Right lobe of liver (tissue), 6 donors: Measurements from ENCODE around the gene RBBP5. TPM values are rescaled to one million over a fixed set of nuclear protein-coding genes. Genes with fewer than 3 reads are reported as not detected.

Source experiments
- ATAC-seq, 4 donors: fragments of 200-7000 bp; cut with Tn5 transposase; one replicate each; pipeline ENCODE4 v1.9.1; 2020; ENCODE audit warnings: mild to moderate bottlenecking in 4 of 4, moderate library complexity in 4 of 4
- DNase-seq, 3 donors: peaks; one replicate each; pipeline ENCODE4 v3.0.0-alpha.2; 2020
- H3K27ac ChIP-seq, 3 donors: fragments of 200-600 bp; one replicate each; pipeline ENCODE4 v1.8.0; 2022
- H3K27me3 ChIP-seq, 2 donors: fragments of 200-600 bp; one replicate each; pipeline ENCODE4 v1.8.0; 2022
- H3K36me3 ChIP-seq, 4 donors: fragments of 200-600 bp; sonication (generic) in 1 of 4; one replicate each; pipeline versions ENCODE4 v1.5.1 to v1.8.0; 2017 to 2022; ENCODE audit warnings: control low read depth in 1 of 4
- H3K4me1 ChIP-seq, 4 donors: fragments of 200-600 bp; sonication (generic) in 1 of 4; one replicate each; pipeline versions ENCODE4 v1.5.1 to v1.8.0; 2017 to 2022; ENCODE audit warnings: control low read depth in 1 of 4
- H3K4me3 ChIP-seq, 3 donors: fragments of 200-600 bp; one replicate each; pipeline ENCODE4 v1.8.0; 2022
- H3K9me3 ChIP-seq, 4 donors: fragments of 200-600 bp; sonication (generic) in 1 of 4; one replicate each; pipeline versions ENCODE4 v1.5.1 to v1.8.0; 2017 to 2022; ENCODE audit warnings: control low read depth in 1 of 4
- POLR2A ChIP-seq: fragments of 450-650 bp; IDR thresholded peaks from one replicate; pipeline ENCODE4 v1.6.1; 2017; ENCODE audit warnings: antibody characterized with exemption, mild to moderate bottlenecking
- WGBS: methylation state at CpG from one replicate; pipeline ENCODE4 v1.1.6; 2018; ENCODE audit warnings: low coverage, low lambda C conversion rate; ENCODE audit not compliant: insufficient coverage; ENCODE audit errors: missing lambda C conversion rate; 5-methylcytosine and 5-hydroxymethylcytosine counted together
- intact Hi-C, 2 donors: fragments of 100-400 bp; cut with DNase I; formaldehyde crosslinking; loops; one replicate each; pipeline versions ENCODE4 v1.11.2 to v1.14.1; 2022
- total RNA-seq, 6 experiments: library from RNA; depleted of rRNA in 2 of 6; stranded (reverse); fragments of >200 nt in 2 of 6; fragmentation: NEBNext Ultra II Directional in 3 of 6; extraction: Animal tissue kit (Norgen Biotek cat#: 25700) in 3 of 6; gene quantifications; one replicate each; pipeline versions ENCODE4 v1.1.0 to v1.2.4, GENCODE V29; 2016 to 2023
- TF ChIP-seq, protein P1 (sequence below), 4 donors: fragments of 200-600 bp in 3 of 4; fragments of 450-650 bp in 1 of 4; IDR thresholded peaks; one replicate each; pipeline versions ENCODE4 v1.5.1 to v1.8.0; 2016 to 2022; ENCODE audit warnings: antibody characterized with exemption in 4 of 4, mild to moderate bottlenecking in 2 of 4
- donor health status: DM: no; HTN: yes; CAD: no.
- donor health status: DM: no; HTN: no; CAD: no.
- donor health status: DM: no; HTN: no; CAD: no.
- donor health status: DM: no; HTN: yes; CAD: no.
- donor health status: DM: no; HTN: yes; CAD: no.

The RBBP5 gene
- total RNA-seq, 6 experiments from 2014 or later = 8.7 to 12.3 (median 10.0) TPM

DNA sequence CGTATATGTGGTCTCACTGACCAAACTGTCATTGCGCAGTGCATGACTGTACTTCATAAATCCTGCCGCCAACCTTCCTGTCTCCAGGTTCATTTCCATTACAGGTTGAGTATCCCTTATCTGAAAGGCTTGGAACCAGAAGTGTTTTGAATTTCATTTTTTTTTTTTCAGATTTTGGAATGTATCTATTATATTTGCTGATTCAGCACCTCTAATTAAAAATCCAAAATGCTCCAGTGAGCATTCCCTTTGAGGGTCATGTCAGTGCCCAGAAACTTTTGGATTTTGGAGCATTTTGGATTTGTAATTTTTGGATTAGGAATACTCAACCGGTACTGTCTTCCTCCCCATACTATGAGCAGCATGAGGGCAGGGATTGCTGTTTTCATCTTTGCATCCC, 30.7 kb upstream of the RBBP5 start:
- H3K9me3 ChIP-seq = no peaks in the 10 kb centered on the region
- no peaks in the 10 kb centered on the region for H3K27me3 ChIP-seq
- TF ChIP-seq, protein P1, sequence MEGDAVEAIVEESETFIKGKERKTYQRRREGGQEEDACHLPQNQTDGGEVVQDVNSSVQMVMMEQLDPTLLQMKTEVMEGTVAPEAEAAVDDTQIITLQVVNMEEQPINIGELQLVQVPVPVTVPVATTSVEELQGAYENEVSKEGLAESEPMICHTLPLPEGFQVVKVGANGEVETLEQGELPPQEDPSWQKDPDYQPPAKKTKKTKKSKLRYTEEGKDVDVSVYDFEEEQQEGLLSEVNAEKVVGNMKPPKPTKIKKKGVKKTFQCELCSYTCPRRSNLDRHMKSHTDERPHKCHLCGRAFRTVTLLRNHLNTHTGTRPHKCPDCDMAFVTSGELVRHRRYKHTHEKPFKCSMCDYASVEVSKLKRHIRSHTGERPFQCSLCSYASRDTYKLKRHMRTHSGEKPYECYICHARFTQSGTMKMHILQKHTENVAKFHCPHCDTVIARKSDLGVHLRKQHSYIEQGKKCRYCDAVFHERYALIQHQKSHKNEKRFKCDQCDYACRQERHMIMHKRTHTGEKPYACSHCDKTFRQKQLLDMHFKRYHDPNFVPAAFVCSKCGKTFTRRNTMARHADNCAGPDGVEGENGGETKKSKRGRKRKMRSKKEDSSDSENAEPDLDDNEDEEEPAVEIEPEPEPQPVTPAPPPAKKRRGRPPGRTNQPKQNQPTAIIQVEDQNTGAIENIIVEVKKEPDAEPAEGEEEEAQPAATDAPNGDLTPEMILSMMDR (IDR thresholded peaks at IDR 0.05) = no peak
- TF ChIP-seq POLR2A = no peak
- no peak for DNase-seq
- ATAC-seq = no peak
- H3K36me3 ChIP-seq = peaks cover 0 to 26% (median 2%) of the 10 kb centered on the region in 4 donors
- H3K4me3 ChIP-seq = no peak overlapping the region
- peaks cover 0 to 11% (median 0%) of the 10 kb centered on the region in 4 donors for H3K4me1 ChIP-seq
- intact Hi-C loops = no loop called here
- H3K27ac ChIP-seq = no peak overlapping the region
- WGBS = 100% methylated on average over 4 of the region's 4 CpGs

GRCh38 chr1:205150651-205151428, 29.1 kb upstream of the RBBP5 start:
- Histone ChIP-seq H3K9me3 (no peaks in the 10 kb centered on the region), H3K27me3 (no peaks in the 10 kb centered on the region), H3K36me3 (peaks cover 0 to 16% (median 0%) of the 10 kb centered on the region in 4 donors), H3K4me3 (no peak overlapping the region), H3K27ac (peak overlapping the region in 1 of 3 donors; percentile 35), H3K4me1 (peaks cover 0 to 11% (median 0%) of the 10 kb centered on the region in 4 donors)
- TF ChIP-seq POLR2A = no peak
- TF ChIP-seq, protein P1 (IDR thresholded peaks at IDR 0.05) = no peak
- peak; percentile 58 to 99 (median 91) for ATAC-seq
- DNase-seq = peak; percentile 26 to 78 (median 69)
- 89% methylated on average over 3 of the region's 5 CpGs for WGBS
- intact Hi-C loops = no loop called here

GRCh38 chr1:205147191-205147835, 25.5 kb upstream of the RBBP5 start:
- H3K4me1 ChIP-seq = peaks cover 0 to 11% (median 0%) of the 10 kb centered on the region in 4 donors
- DNase-seq (no peak), ATAC-seq (no peak)
- intact Hi-C loops = no loop called here
- H3K27me3 ChIP-seq = no peaks in the 10 kb centered on the region
- H3K36me3 ChIP-seq = peaks cover 0 to 12% (median 0%) of the 10 kb centered on the region in 4 donors
- TF ChIP-seq, protein P1 (IDR thresholded peaks at IDR 0.05) = no peak
- no peak for TF ChIP-seq POLR2A
- WGBS = 100% methylated on average over 3 of the region's 6 CpGs
- H3K27ac ChIP-seq = no peak overlapping the region
- H3K9me3 ChIP-seq = no peaks in the 10 kb centered on the region
- H3K4me3 ChIP-seq = no peak overlapping the region

DNA sequence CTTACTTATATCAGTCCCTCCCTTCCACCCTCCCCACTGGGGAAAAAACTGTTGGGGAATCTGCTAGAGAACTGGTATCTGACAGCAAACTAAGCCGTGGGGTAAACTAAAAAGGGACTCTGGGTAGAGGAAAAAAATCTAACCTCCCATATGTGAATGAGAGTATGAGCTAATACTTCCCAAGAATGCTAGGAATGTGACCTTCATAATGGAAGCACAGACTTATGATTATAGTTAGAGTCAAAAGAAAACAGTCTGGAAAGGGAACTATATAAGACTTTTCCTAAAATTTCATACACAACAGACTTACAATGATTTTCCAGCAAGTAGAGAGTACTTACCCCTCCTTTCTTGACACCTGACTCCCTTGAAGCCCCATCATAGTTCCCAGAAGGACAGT, 23.0 kb upstream of the RBBP5 start:
- H3K4me1 ChIP-seq = no peaks in the 10 kb centered on the region
- no peak for ATAC-seq
- peaks cover 0 to 8% (median 0%) of the 10 kb centered on the region in 4 donors for H3K36me3 ChIP-seq
- H3K9me3 ChIP-seq = no peaks in the 10 kb centered on the region
- intact Hi-C loops = no loop called here
- DNase-seq = no peak
- TF ChIP-seq POLR2A = no peak
- TF ChIP-seq, protein P1 (IDR thresholded peaks at IDR 0.05) = no peak
- no peak overlapping the region for H3K27ac ChIP-seq
- WGBS = 46% methylated on average over 1 of the region's 1 CpG
- no peaks in the 10 kb centered on the region for H3K27me3 ChIP-seq
- no peak overlapping the region for H3K4me3 ChIP-seq
